ENCODE data around the gene ADAMTS2.

ADAMTS2 gene

GRCh38 chr5:179199246-179199645 lies 146.0 kb downstream of the ADAMTS2 start:
- no peak for DNase-seq

GRCh38 chr5:179198825-179199224 lies 146.4 kb downstream of the ADAMTS2 start:
- no peak for DNase-seq

GRCh38 chr5:179196405-179197079 lies 148.7 kb downstream of the ADAMTS2 start:
- no peak for DNase-seq

GRCh38 chr5:179195561-179196404 lies 149.5 kb downstream of the ADAMTS2 start:
- DNase-seq = no peak

GRCh38 chr5:179194941-179195381 lies 150.3 kb downstream of the ADAMTS2 start:
- no peak for DNase-seq

GRCh38 chr5:179194201-179194910 lies 150.9 kb downstream of the ADAMTS2 start:
- no peak for DNase-seq

- no peak for DNase-seq
These were observed 151.5 kb downstream of the ADAMTS2 start for GRCh38 chr5:179193746-179194145.

- DNase-seq = no peak
These were observed 152.3 kb downstream of the ADAMTS2 start for GRCh38 chr5:179192891-179193470.

- no peak for DNase-seq
These were observed 152.9 kb downstream of the ADAMTS2 start for GRCh38 chr5:179192185-179192890.

- DNase-seq = no peak
These were observed 153.6 kb downstream of the ADAMTS2 start for GRCh38 chr5:179191506-179192184.

GRCh38 chr5:179190851-179191505 lies 154.3 kb downstream of the ADAMTS2 start:
- no peak for DNase-seq

GRCh38 chr5:179188636-179189035 lies 156.6 kb downstream of the ADAMTS2 start:
- no peak for DNase-seq

GRCh38 chr5:179187681-179188575 lies 157.3 kb downstream of the ADAMTS2 start:
- DNase-seq = peak in 14 of 56 donors; percentile 4 to 64 (median 24)

GRCh38 chr5:179187229-179187678 lies 158.0 kb downstream of the ADAMTS2 start:
- no peak for DNase-seq

- no peak for DNase-seq
These were observed 158.5 kb downstream of the ADAMTS2 start for GRCh38 chr5:179186801-179187200.

- DNase-seq = no peak
These were observed 159.3 kb downstream of the ADAMTS2 start for GRCh38 chr5:179185941-179186411.

GRCh38 chr5:179185256-179185940 lies 159.9 kb downstream of the ADAMTS2 start:
- DNase-seq = no peak

- no peak for DNase-seq
These were observed 160.7 kb downstream of the ADAMTS2 start for GRCh38 chr5:179184521-179185050.

Measured in amygdala (tissue), 56 donors.